ENCODE data around the gene RYR2.

RYR2 gene

DNA sequence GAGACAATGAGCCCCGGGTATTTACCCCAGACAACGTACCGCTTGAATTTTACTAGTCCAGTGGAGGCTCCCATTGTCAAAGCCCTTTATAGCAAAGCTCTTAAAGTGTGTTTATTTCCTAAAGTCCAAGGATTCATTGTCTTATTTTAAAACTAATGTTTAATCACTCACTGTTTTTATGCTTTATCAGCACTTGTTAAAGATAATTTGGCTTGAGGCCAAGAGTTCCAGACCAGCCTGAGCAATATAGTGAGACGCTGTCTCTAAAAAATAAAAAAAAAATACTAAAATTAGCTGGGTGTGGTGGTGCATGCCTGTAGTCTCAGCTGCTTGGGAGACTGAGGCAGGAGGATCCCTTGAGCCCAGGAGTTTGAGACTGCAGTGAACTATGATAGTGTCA is 202.8 kb downstream of the RYR2 start:
- CTCF ChIA-PET: interaction anchor here (0.5 kb wide), 1 partner anchor 10 kb away, joined by 3 read pairs; no protein-coding TSS in a partner anchor
- DNase-seq (ENCODE audit: low spot score): no peak
- POLR2A ChIA-PET (ENCODE audit: low non-redundant PET): no interaction called here

DNA sequence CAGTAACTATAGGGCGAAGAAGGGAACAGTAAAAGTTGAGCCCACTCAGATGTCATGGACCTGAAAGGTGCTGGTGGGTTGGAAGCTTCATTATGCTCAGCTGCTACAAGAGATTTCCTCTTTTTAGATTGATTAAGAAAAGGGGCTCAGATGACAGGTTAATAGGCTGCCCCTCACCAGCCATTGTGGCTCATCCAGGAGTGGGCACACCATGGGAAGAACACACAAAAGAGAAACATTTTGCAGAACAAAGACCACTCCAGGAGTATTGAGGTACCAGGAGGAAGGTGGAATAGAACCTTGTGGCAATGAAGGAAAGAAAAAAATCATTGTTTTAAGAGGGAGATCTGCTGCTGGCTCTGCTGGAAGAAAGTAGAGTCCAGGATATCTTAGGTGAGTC is 205.5 kb downstream of the RYR2 start:
- CTCF ChIA-PET: no interaction called here
- H3K27ac ChIP-seq: no peak overlapping the region
- POLR2A ChIA-PET (ENCODE audit: low non-redundant PET): no interaction called here
- TF ChIP-seq, protein P1, sequence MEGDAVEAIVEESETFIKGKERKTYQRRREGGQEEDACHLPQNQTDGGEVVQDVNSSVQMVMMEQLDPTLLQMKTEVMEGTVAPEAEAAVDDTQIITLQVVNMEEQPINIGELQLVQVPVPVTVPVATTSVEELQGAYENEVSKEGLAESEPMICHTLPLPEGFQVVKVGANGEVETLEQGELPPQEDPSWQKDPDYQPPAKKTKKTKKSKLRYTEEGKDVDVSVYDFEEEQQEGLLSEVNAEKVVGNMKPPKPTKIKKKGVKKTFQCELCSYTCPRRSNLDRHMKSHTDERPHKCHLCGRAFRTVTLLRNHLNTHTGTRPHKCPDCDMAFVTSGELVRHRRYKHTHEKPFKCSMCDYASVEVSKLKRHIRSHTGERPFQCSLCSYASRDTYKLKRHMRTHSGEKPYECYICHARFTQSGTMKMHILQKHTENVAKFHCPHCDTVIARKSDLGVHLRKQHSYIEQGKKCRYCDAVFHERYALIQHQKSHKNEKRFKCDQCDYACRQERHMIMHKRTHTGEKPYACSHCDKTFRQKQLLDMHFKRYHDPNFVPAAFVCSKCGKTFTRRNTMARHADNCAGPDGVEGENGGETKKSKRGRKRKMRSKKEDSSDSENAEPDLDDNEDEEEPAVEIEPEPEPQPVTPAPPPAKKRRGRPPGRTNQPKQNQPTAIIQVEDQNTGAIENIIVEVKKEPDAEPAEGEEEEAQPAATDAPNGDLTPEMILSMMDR (conservative IDR thresholded peaks at IDR 0.05; ENCODE audit: low read depth): no peak
- DNase-seq (ENCODE audit: low spot score): no peak

More for the DNA sequence above, 202.8 kb downstream of the RYR2 start:
- no peak overlapping the region for H3K27ac ChIP-seq
- TF ChIP-seq, protein P1 (conservative IDR thresholded peaks at IDR 0.05; ENCODE audit: low read depth): no peak

DNA sequence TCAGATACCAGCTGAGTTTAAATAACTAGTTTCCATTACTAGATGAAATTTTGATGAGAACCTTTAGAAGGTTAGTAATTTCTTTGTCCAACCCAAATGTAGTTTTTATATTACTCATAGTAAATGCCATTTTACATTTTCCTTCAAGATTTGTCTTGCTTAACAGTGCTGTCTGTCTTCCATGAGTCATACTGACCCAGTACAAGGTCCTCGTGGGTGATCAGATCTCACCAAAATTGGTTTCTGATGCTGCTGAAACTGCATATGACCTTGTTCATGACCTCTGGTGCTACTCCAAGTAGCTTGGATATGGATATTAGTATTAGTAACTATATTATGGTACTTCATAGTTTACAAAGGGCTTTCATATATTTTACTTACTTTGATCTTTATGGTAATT is 207.1 kb downstream of the RYR2 start:
- POLR2A ChIA-PET (ENCODE audit: low non-redundant PET): no interaction called here
- CTCF ChIA-PET: no interaction called here
- DNase-seq (ENCODE audit: low spot score): no peak

DNA sequence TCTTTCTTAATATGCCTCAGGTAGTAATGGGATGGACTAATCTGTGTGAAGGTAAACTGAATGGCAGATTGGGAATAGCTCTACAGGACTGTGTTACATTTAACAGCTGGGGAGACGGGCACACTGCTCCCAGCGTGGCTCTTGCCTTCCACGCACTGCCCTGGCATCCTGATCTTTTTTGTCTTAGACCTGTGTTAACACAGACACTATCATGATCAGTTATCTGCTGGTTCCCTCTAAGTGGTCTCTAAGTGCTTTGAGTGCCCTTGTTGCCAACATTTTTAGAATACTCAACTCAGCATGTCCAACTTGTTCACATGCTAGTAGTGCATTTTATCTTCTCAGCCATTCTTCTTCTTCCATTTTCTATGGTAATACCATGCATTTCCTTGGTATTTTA is 208.1 kb downstream of the RYR2 start:
- no peak overlapping the region for H3K27ac ChIP-seq
- DNase-seq (ENCODE audit: low spot score): no peak
- ChIA-PET CTCF (no interaction called here), POLR2A (ENCODE audit: low non-redundant PET) (no interaction called here)
- TF ChIP-seq, protein P1 (conservative IDR thresholded peaks at IDR 0.05; ENCODE audit: low read depth): no peak

More for the DNA sequence above, 207.1 kb downstream of the RYR2 start:
- no peak overlapping the region for H3K27ac ChIP-seq
- TF ChIP-seq, protein P1 (conservative IDR thresholded peaks at IDR 0.05; ENCODE audit: low read depth): no peak

DNA sequence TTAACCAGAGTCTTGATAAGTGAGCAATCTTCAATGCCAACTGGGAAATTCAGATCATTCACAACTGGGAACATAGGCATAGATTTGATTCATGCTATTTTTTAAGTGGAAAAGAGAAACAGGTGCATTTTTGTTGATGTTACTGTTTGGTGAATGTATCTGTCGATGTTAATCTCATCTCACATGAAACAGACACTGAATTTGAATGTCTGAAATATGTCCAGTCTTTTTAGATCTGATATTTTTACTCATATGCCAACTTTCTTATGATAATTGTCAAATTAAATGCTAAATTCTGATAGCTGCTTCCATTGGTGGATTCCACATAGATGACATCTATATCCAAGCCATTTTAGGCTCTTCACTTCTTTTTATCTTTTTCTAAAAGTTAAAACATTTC is 213.1 kb downstream of the RYR2 start:
- no peak overlapping the region for H3K27ac ChIP-seq
- TF ChIP-seq, protein P1 (conservative IDR thresholded peaks at IDR 0.05; ENCODE audit: low read depth): no peak
- POLR2A ChIA-PET (ENCODE audit: low non-redundant PET): no interaction called here
- CTCF ChIA-PET: interaction anchor here (0.6 kb wide), 1 partner anchor 10 kb away, joined by 3 read pairs; no protein-coding TSS in a partner anchor
- no peak for DNase-seq (ENCODE audit: low spot score)

DNA sequence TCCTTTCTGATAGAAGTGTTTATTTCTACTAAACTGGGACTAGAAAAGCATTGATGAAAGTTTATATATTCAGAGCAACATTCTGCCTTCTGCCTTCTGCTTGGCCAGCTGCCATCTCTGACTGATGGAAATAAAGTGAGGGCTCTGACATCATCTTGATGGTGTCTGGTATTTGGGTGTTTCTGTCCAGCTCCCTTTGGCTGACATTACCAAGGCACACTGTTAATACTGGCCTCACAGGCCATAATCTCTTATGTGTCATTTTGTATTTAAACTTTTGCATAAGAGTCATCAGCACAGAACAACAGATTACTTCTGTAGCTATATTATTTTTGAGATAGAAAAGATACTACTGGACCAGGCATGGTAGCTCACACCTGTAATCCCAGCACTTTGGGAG is 216.9 kb downstream of the RYR2 start:
- CTCF ChIA-PET: interaction anchor here (0.6 kb wide), 2 partner anchors 10 to 1247 kb away, joined by 3 read pairs; no protein-coding TSS in a partner anchor
- DNase-seq (ENCODE audit: low spot score): no peak
- H3K27ac ChIP-seq: no peak overlapping the region
- TF ChIP-seq, protein P1 (conservative IDR thresholded peaks at IDR 0.05; ENCODE audit: low read depth): no peak
- POLR2A ChIA-PET (ENCODE audit: low non-redundant PET): no interaction called here

DNA sequence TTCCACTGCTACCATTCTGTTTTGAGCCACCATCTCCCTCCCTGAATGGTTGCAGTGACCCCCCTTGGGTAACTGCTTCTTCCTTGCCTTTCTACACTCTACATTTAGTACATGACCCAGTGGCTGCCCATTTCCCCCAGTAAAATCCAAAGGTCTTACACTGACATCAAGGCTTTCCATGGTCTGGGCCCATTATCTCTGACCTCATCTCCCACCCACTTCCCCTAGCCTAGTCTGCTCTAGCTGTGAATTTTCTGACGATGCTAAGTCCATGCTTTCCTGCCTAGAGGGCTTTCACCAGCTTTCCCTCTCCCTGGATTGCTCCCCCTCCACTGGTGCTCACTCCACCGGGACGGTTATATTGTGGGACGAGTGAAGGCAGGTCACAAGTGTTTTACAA is 219.2 kb downstream of the RYR2 start:
- POLR2A ChIA-PET (ENCODE audit: low non-redundant PET): no interaction called here
- DNase-seq (ENCODE audit: low spot score): no peak
- TF ChIP-seq, protein P1 (conservative IDR thresholded peaks at IDR 0.05; ENCODE audit: low read depth): no peak
- H3K27ac ChIP-seq: no peak overlapping the region
- CTCF ChIA-PET: no interaction called here
